Endothelial cell of umbilical vein (primary cell): ENCODE data around the gene ATP13A3. TPM values are rescaled to one million over a fixed set of nuclear protein-coding genes. Genes with fewer than 3 reads are reported as not detected.

ENCODE experiments used
- BruUV-seq: library from RNA; stranded (reverse); fragments of 400-500 nt; replicated peaks from 2 replicates; lab custom pipeline; 2021; lab: Mats Ljungman, UMichigan
- CTCF ChIA-PET: fragments of 300-600, 350-600 bp; sonication (Branson Sonifier 250); formaldehyde crosslinking; loops from one replicate; lab custom pipeline; 2021; ENCODE audit warnings: antibody characterized with exemption, inconsistent platforms; lab: Charles Lee
- POLR2A ChIA-PET: fragments of 300-600, 350-600 bp; sonication (Branson Sonifier 250); formaldehyde crosslinking; loops from one replicate; lab custom pipeline; 2021; ENCODE audit warnings: antibody characterized with exemption, inconsistent platforms; lab: Charles Lee
- DNase-seq: peaks from one replicate; pipeline ENCODE4 v3.0.0-alpha.2; 2011; ENCODE audit warnings: low read depth, low spot score
- FAIRE-seq: peaks from 2 replicates; lab custom pipeline; 2011; peaks lifted over from hg19 to GRCh38; lab: Jason Lieb, UNC
- H2AFZ ChIP-seq: 2 replicates; pipeline ENCODE4 v1.6.0; 2012; ENCODE audit warnings: low read depth, low read length, control low read depth, inconsistent platforms
- H3K27ac ChIP-seq: 2 replicates; pipeline ENCODE4 v1.5.1; 2011; ENCODE audit warnings: low read depth, mild to moderate bottlenecking, control low read depth, low read length, moderate library complexity; ENCODE audit not compliant: insufficient read depth
- H3K27me3 ChIP-seq, 2 experiments: 2 replicates each; pipeline versions ENCODE4 v1.6.0 to v1.6.1; 2011; ENCODE audit warnings: low read length in 2 of 2, mixed read lengths in 1 of 2; ENCODE audit not compliant: control insufficient read depth in 2 of 2, insufficient read depth in 2 of 2
- H3K36me3 ChIP-seq, 2 experiments: 2 replicates in 1 of 2; 3 replicates in 1 of 2; pipeline ENCODE4 v1.5.1; 2011; ENCODE audit warnings: low read length in 2 of 2, mild to moderate bottlenecking in 1 of 2, moderate library complexity in 1 of 2; ENCODE audit not compliant: control insufficient read depth in 2 of 2, insufficient read depth in 2 of 2; ENCODE audit errors: extremely low read depth in 1 of 2
- H3K4me1 ChIP-seq: 3 replicates; pipeline ENCODE4 v1.5.1; 2011; ENCODE audit warnings: mild to moderate bottlenecking, low read length; ENCODE audit not compliant: control insufficient read depth, insufficient read depth; ENCODE audit errors: extremely low read depth
- H3K4me2 ChIP-seq: 2 replicates; pipeline ENCODE4 v1.6.1; 2011; ENCODE audit warnings: low read length, control low read depth, mixed read lengths; ENCODE audit not compliant: insufficient read depth
- H3K4me3 ChIP-seq, 3 experiments: fragments of 200-600 bp in 1 of 3; sonication (generic), shearing (Covaris generic) in 1 of 3; replicated peaks in 1 of 3; 2 replicates each; pipeline ENCODE4 v1.5.1; 2011 to 2016; ENCODE audit warnings: control low read depth in 3 of 3, low read length in 3 of 3, mild to moderate bottlenecking in 2 of 3, inconsistent platforms in 1 of 3, low read depth in 1 of 3, moderate library complexity in 1 of 3; ENCODE audit not compliant: insufficient read depth in 1 of 3
- H3K79me2 ChIP-seq: 2 replicates; pipeline ENCODE4 v1.6.0; 2012; ENCODE audit warnings: low read length, inconsistent platforms; ENCODE audit not compliant: control insufficient read depth, insufficient read depth
- H3K9ac ChIP-seq: replicated peaks from 2 replicates; pipeline ENCODE3; 2011; ENCODE audit warnings: low read length, control low read depth; ENCODE audit not compliant: insufficient read depth; ENCODE audit errors: extremely low read depth
- H3K9me1 ChIP-seq: replicated peaks from 3 replicates; pipeline ENCODE4 v1.6.0; 2011; ENCODE audit warnings: mild to moderate bottlenecking, low read length; ENCODE audit not compliant: control insufficient read depth, insufficient read depth; ENCODE audit errors: extremely low read depth
- H3K9me3 ChIP-seq: replicated peaks from 2 replicates; pipeline ENCODE4 v1.5.1; 2012; ENCODE audit warnings: low read length, inconsistent platforms; ENCODE audit not compliant: control insufficient read depth, insufficient read depth
- H4K20me1 ChIP-seq: replicated peaks from 2 replicates; pipeline ENCODE3; 2011; ENCODE audit warnings: mild to moderate bottlenecking, low read length; ENCODE audit not compliant: control insufficient read depth, insufficient read depth; ENCODE audit errors: extremely low read depth
- EZH2 ChIP-seq: IDR thresholded peaks from 2 replicates; pipeline ENCODE4 v1.6.1; 2012; ENCODE audit warnings: borderline replicate concordance, low read depth, mild to moderate bottlenecking, moderate library complexity, low read length, inconsistent platforms; ENCODE audit not compliant: severe bottlenecking
- FOS ChIP-seq: IDR thresholded peaks from 2 replicates; pipeline ENCODE4 v1.6.1; 2011; ENCODE audit warnings: mild to moderate bottlenecking, low read length, moderate library complexity, borderline replicate concordance; ENCODE audit not compliant: insufficient read depth
- GATA2 ChIP-seq: IDR thresholded peaks from 2 replicates; pipeline ENCODE4 v1.7.0; 2011; ENCODE audit warnings: low read depth, mild to moderate bottlenecking, moderate library complexity, mixed read lengths, low read length; ENCODE audit not compliant: insufficient read length, insufficient read depth
- JUN ChIP-seq: IDR thresholded peaks from 2 replicates; pipeline ENCODE4 v1.6.1; 2011; ENCODE audit warnings: borderline replicate concordance, low read depth; ENCODE audit not compliant: insufficient read length, insufficient read depth
- MAX ChIP-seq: IDR thresholded peaks from 2 replicates; pipeline ENCODE4 v1.6.1; 2011; ENCODE audit not compliant: insufficient read depth, insufficient read length
- MYC ChIP-seq: IDR thresholded peaks from one replicate; pipeline ENCODE4 v1.6.1; 2011; ENCODE audit warnings: mild to moderate bottlenecking, low read depth, low read length
- POLR2A ChIP-seq: IDR thresholded peaks from 2 replicates; pipeline ENCODE4 v1.6.1; 2012; ENCODE audit warnings: low read depth, mild to moderate bottlenecking, control low read depth, low read length
- POLR2AphosphoS5 ChIP-seq: IDR thresholded peaks from 2 replicates; pipeline ENCODE4 v1.6.1; 2012; ENCODE audit warnings: low read depth, mild to moderate bottlenecking, control low read depth, low read length, moderate library complexity; ENCODE audit not compliant: insufficient read depth
- dilution Hi-C: fragments of 300-500 bp; cut with MboI; formaldehyde crosslinking; loops from one replicate; pipeline ENCODE4 v1.15.0; 2019; ENCODE audit warnings: low sequenced_read_pairs; ENCODE audit not compliant: extremely low pct_ligation_motif_present
- intact Hi-C: fragments of 100-400 bp; cut with micrococcal nuclease; formaldehyde crosslinking; loops from one replicate; pipeline ENCODE4 v1.10.0; 2022
- polyA plus RNA-seq, 4 experiments: library from polyadenylated mRNA; depleted of rRNA in 3 of 4; stranded (reverse) in 3 of 4; unstranded in 1 of 4; fragments of >200 nt; gene quantifications; 2 replicates each; pipeline versions ENCODE4 v1.2.1 to v1.2.3, GENCODE V29; 2011 to 2012; ENCODE audit warnings: missing spikeins in 1 of 4
- small RNA-seq: library from RNA; depleted of rRNA; stranded (forward); fragments of <200 nt; gene quantifications from one replicate; pipeline ENCODE3, GENCODE V24; 2012; ENCODE audit warnings: low replicate concordance, low read depth; ENCODE audit not compliant: insufficient read depth, insufficient read length
- total RNA-seq: library from RNA; stranded (reverse); gene quantifications from 2 replicates; pipeline ENCODE4 v1.2.3, GENCODE V29; 2021
- TF ChIP-seq, protein P1 (sequence below), 2 donors: IDR thresholded peaks; 1 replicate in 1 of 2; 2 replicates in 1 of 2; pipeline ENCODE4 v1.5.1; 2011; ENCODE audit warnings: low read length in 2 of 2, mild to moderate bottlenecking in 2 of 2, moderate library complexity in 2 of 2, control low read depth in 1 of 2, inconsistent platforms in 1 of 2, low read depth in 1 of 2; ENCODE audit not compliant: insufficient read depth in 1 of 2; ENCODE audit errors: extremely low read depth in 1 of 2

Gene ATP13A3
- total and polyA plus RNA-seq, 2 donors (not counting 3 experiments of a cell fraction or from before 2014, with no cell fraction given), result 12.0 to 59.0 TPM

- DNase-seq, result no peak
- ChIA-PET CTCF (interaction anchor here (4.4 kb wide), 1 partner anchor 11 kb away, joined by 32 read pairs; no protein-coding TSS in a partner anchor), POLR2A (no interaction called here)
- FAIRE-seq, result no peak
- H4K20me1 ChIP-seq, result no peaks in the 10 kb centered on the region
- no peaks in the 10 kb centered on the region for H3K4me1 ChIP-seq
- H3K9me1 ChIP-seq, result no peaks in the 10 kb centered on the region
- TF ChIP-seq MAX, result no peak
- no peak for TF ChIP-seq GATA2
- TF ChIP-seq, protein P1, sequence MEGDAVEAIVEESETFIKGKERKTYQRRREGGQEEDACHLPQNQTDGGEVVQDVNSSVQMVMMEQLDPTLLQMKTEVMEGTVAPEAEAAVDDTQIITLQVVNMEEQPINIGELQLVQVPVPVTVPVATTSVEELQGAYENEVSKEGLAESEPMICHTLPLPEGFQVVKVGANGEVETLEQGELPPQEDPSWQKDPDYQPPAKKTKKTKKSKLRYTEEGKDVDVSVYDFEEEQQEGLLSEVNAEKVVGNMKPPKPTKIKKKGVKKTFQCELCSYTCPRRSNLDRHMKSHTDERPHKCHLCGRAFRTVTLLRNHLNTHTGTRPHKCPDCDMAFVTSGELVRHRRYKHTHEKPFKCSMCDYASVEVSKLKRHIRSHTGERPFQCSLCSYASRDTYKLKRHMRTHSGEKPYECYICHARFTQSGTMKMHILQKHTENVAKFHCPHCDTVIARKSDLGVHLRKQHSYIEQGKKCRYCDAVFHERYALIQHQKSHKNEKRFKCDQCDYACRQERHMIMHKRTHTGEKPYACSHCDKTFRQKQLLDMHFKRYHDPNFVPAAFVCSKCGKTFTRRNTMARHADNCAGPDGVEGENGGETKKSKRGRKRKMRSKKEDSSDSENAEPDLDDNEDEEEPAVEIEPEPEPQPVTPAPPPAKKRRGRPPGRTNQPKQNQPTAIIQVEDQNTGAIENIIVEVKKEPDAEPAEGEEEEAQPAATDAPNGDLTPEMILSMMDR (IDR thresholded peaks at IDR 0.05; ENCODE audit: extremely low read depth in 1 of 2, insufficient read depth in 1 of 2, low read depth in 1 of 2, low read length in 2 of 2), result no peak
- TF ChIP-seq POLR2AphosphoS5, result no peak
- TF ChIP-seq FOS, result no peak
- no peak for TF ChIP-seq POLR2A
- no peak for TF ChIP-seq MYC
- TF ChIP-seq JUN, result no peak
- TF ChIP-seq EZH2, result no peak
- peaks cover 0 to 4% of the 10 kb centered on the region in 2 experiments for H3K27me3 ChIP-seq
- no peak overlapping the region for H3K4me3 ChIP-seq
- BruUV-seq, result no TSS peak
- intact Hi-C loops (no loop called here), dilution Hi-C loops (no loop called here)
- H3K79me2 ChIP-seq, result no peaks in the 10 kb centered on the region
- no peaks in the 10 kb centered on the region for H3K9me3 ChIP-seq
- no peak overlapping the region for H3K27ac ChIP-seq
- H3K4me2 ChIP-seq, result no peak overlapping the region
- H3K36me3 ChIP-seq, result no peaks in the 10 kb centered on the region
- H2AFZ ChIP-seq, result no peak overlapping the region
- no peak overlapping the region for H3K9ac ChIP-seq
Measured at GRCh38 chr3:194354315-194354714, 132.5 kb downstream of the ATP13A3 start.

Small RNAs within 50 kb of the gene (small RNA-seq; reads per million reads assigned to genes)
- gene AC108676.2, result not detected
- not detected for gene RNU6-1101P

Other genes with a start within 250 kb of the ATP13A3 start
- gene CPN2, start 135.7 kb downstream of the ATP13A3 start, total RNA-seq, result not detected in 2 replicates
- not detected in 2 replicates for gene CPN2, start 135.7 kb downstream of the ATP13A3 start, polyA plus RNA-seq
- gene LRRC15, start 117.3 kb downstream of the ATP13A3 start, total RNA-seq, result not detected in 2 replicates
- not detected in 2 replicates for gene LRRC15, start 117.3 kb downstream of the ATP13A3 start, polyA plus RNA-seq
- 0.11 TPM in 1 of 2 replicates, not detected in the other for gene GP5, start 87.7 kb downstream of the ATP13A3 start, total RNA-seq
- 0.03 and 0.06 TPM in 2 replicates for gene GP5, start 87.7 kb downstream of the ATP13A3 start, polyA plus RNA-seq
- gene TMEM44, start 146.4 kb upstream of the ATP13A3 start, total RNA-seq, result 115 and 125 TPM in 2 replicates
- gene TMEM44, start 146.4 kb upstream of the ATP13A3 start, polyA plus RNA-seq, result 88.8 and 93.8 TPM in 2 replicates
- 48.3 and 52.7 TPM in 2 replicates for gene LSG1, start 185.2 kb upstream of the ATP13A3 start, total RNA-seq
- gene LSG1, start 185.2 kb upstream of the ATP13A3 start, polyA plus RNA-seq, result 47.1 and 50.0 TPM in 2 replicates
- 246 and 307 TPM in 2 replicates for gene FAM43A, start 198.9 kb upstream of the ATP13A3 start, total RNA-seq
- 244 and 316 TPM in 2 replicates for gene FAM43A, start 198.9 kb upstream of the ATP13A3 start, polyA plus RNA-seq